DMS153 treated with DMSO at 0.1 percent for 48 hours (cell line): ENCODE data around the gene ZBED1.
"Not testable (repeated sequence)": the region's sequence is repeated elsewhere in the genome, so short reads cannot be mapped to it uniquely, and the experiment has no call there.

Experiments
- DNase-seq: peaks from one replicate; lab custom pipeline; 2025; ENCODE audit not compliant: unreplicated experiment; lab: John Stamatoyannopoulos, UW

Gene ZBED1

GRCh38 chrX:2498781-2499302, 1.9 kb downstream of the ZBED1 start:
- DNase-seq, result no peak

DNA sequence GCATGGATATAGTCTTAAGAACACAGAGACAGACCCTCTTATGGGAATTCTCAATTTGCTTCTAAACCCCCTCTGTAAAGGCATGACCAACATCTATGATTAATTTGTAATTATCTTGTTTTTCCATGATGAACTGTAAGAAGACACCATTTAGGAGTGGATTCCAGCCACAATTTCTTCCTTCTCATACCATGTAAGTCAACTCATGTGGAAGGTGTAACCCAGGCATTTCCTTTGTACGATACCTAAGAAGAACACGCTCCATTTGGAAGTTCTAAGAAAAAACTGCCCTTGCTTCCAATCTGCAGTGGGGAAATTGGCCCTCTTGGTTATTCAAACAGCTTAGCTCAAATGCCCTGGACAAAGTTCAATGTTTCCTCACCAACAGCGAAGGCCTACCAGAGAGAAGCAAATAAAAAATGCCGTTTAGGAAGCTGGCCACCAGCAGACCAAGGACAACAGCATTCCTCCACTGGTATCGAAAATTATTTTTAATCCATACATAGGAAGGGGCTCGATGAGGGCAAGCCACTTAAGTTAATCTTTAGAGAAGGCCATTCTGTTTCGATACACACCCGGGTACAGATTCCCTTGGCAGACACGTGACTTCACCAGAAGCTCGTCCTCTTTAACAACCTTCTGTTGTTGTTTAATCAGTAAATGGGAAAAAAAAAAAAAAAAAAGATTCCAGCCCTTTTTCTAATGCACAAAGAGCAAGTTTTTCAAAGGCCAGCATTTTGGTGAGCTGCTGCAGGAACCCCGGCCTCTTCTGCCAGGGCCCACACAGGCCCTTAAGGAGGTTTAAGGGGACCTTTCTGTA, 2.6 kb downstream of the ZBED1 start:
- no peak for DNase-seq

- DNase-seq, result no peak
These were observed 5.2 kb downstream of the ZBED1 start for GRCh38 chrX:2495595-2495994.

DNA sequence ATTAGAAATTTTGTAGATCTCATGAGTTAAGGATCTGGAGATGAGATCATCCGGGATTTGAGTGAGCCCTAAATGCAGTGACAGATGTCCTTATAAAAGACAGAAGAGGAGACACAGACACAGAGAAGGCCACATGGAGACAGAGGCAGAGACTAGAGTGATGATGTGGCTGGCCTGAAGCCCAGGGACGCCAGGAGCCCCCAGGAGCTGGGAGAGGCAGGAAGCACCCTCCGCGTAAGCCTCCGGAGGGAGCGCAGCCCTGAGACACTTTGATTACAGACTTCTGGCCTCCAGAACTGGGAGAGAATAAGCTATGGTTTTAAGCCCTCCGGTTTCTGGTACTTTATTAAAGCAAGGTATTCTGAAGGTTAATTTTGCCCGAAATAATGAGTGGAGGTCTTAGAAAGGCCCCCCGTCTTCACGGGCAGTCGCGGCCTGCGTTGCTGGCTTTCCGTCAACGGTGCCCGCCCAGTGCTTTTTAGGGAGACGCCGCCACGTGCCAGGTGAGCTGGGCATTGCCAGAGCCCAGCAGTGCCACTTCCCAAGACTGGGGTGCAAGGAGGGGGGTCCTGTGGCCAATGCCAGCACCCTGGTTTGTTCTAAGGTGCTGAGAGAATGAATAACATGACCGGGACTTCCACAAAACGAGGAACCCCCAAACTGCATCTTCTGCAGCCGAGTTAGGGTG, 8.1 kb downstream of the ZBED1 start:
- DNase-seq, result no peak

DNA sequence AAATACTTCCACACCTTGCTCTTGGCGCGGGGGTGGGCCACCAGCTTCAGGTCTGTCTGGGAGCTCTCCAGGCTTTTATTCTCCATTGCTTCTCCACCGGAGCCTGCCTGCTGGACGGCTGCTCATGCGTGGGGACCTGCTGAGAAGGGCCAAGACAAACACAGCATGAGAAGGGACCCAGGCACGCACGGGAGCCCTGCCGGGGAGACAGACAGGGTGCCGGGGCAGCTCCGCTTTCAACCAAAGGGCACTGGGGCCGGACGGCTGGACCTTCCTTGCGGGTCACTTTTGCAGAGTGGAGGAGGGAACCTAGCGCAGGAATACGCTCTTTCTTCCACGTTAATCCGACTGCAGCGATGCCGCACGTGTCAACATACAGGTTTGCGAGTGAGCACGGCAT, 10.1 kb downstream of the ZBED1 start:
- DNase-seq, result no peak

- DNase-seq, result no peak
These were observed 11.0 kb downstream of the ZBED1 start for GRCh38 chrX:2489446-2490445.

GRCh38 chrX:2488621-2489285, 12.0 kb downstream of the ZBED1 start:
- no peak for DNase-seq

DNA sequence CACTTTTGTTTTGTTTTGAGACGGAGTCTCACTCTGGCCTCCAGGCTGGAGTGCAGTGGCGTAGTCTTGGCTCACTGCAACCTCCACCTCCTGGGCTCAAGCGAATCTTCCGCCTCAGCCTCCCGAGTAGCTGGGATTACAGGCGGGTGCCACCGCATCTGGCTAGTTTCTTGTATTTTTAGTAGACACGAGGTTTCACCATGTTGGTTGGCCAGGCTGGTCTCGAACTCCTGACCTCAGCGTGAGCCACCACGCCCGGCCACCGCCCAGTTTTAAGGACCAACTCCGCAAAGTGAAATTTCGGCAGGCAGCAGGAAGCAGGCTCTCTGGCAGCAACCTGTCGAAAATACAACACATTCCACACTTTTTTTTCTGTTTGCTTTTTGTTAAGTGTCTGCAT, 13.4 kb downstream of the ZBED1 start:
- no peak for DNase-seq

GRCh38 chrX:2486476-2487133, 14.2 kb downstream of the ZBED1 start:
- no peak for DNase-seq

- DNase-seq, result no peak
These were observed 14.9 kb downstream of the ZBED1 start for GRCh38 chrX:2485789-2486345.

DNA sequence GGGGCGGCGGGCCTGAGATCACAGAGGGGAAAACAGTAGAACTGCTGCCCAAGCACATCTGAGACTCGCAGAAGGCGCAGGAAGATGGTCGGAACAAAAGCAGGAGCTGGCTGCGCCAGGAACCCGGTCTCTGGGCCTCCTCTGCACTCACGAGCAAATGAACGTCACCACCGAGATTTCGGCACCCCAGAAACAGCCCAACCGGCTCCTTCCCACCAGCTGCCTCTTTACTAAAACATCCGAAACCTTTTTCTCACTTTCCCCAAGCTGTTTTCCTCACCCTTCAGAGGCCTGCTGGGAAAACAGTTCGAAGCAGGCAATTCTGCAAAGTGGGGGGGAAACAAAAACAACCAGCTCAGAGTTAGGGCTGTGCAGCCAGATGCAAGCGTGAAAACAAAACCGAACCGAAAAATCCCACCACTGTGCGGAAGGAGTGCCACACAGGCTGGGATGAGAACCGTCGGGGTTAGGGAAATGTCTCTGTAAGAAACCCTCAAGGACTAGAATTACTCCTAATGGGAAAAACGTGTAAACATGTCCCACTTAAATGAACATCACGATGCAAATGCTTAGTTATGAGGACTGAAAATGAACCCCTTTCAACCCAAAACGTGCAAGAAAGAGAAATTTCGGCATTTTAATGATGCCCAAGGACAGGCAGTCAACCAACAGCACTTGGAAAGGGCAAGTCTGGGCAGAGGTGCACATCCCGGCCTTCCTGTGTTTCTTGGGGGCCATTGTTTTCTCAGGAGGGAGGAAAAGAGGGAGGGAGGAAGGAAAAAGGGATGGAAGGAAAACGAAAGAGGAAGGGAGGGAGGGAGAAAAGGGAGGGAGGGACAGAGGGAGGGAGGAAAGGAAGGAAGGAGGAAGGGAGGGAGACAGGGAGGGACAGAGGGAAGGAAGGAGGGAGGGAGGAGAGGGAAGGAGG, 15.8 kb downstream of the ZBED1 start:
- no peak for DNase-seq

- DNase-seq, result no peak
These were observed 16.5 kb downstream of the ZBED1 start for GRCh38 chrX:2484256-2484655.

DNA sequence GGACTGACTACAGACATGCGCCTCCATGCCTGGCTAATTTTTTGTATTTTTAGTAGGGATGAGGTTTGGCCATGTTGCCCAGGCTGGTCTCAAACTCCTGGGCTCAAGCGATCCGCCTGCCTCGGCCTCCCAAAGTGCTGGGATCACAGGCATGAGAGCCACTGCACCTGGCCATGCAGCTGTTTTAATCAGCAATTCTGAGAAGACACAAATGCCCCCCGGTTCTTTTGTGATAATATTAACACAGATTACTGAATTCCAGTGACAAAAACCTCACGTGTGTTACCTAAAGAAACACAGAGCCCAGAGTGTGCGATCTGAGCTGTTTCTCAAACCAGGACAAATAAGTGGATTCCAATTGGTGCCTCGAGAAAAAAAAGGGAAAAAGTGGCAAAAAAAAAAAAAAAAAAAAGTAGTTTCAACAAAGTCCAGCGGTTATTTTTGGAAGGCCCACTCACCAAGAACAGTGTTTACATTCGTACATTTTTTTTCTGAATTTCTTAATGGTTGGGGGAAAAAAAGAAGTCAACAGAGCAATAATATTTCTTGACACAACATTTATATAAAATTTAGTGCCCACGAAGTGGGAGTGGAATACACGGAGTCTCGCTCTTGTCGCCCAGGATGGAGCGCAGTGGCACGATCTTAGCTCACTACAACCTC, 17.2 kb downstream of the ZBED1 start:
- DNase-seq, result no peak

GRCh38 chrX:2481597-2481996, 19.2 kb downstream of the ZBED1 start:
- DNase-seq, result not testable (repeated sequence)

GRCh38 chrX:2479982-2480381, 20.8 kb downstream of the ZBED1 start:
- DNase-seq, result not testable (repeated sequence)

- DNase-seq, result no peak
These were observed 21.4 kb downstream of the ZBED1 start for GRCh38 chrX:2479420-2479780.

GRCh38 chrX:2478546-2479419, 22.0 kb downstream of the ZBED1 start:
- no peak for DNase-seq
